NCI-H1436 treated with DMSO at 0.1 percent for 48 hours (cell line): ENCODE measurements around the gene CAPN10.

Experiments
- DNase-seq: peaks from one replicate; lab custom pipeline; 2025; lab: John Stamatoyannopoulos, UW

Gene CAPN10

DNA sequence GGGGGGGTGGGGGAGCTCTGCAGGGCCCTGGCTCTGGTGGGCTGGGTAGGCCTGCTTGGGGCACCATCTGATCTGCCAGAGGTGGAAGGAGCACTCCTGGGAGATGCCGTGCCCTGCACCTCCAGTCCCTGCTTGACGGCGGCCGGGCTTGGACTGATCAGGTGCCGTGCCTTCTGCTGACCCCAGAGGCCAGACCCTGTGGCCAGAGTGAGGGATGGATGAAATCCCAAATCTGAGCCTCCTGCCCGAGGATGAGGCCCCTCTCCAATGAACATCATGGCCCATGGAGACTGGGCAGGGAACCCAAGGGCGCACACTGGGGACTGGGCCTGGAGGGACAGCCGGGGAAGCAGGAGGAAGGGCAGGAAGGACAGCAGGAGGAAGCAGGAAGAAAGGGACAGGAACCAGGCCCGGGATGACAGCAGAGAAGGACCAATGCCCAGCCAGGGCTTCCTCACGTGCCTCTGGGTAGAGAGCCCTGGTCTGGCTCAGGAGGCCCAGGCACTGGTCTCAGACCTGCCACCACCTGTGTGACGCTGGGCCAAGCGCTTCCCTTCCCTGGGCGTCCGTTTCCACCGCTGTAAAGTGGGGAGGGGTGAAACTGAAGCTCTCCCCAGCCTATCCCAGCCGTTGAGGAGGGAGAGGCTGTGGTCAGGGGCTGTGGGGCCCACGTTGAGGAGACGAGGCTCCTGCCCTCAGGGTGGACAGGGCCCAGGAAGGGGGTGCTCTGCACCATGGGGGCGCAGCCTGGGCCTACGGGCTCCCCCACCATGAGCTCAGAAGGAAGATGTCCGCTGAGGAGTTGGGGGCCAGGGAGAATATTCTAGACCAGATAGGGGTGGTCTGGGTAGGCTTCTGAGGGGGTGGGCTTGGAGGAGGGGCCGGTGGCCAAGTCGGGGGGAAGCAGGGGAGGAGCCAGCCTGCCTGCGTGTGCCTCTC lies 37.7 kb downstream of the CAPN10 start:
- DNase-seq, result no peak

DNA sequence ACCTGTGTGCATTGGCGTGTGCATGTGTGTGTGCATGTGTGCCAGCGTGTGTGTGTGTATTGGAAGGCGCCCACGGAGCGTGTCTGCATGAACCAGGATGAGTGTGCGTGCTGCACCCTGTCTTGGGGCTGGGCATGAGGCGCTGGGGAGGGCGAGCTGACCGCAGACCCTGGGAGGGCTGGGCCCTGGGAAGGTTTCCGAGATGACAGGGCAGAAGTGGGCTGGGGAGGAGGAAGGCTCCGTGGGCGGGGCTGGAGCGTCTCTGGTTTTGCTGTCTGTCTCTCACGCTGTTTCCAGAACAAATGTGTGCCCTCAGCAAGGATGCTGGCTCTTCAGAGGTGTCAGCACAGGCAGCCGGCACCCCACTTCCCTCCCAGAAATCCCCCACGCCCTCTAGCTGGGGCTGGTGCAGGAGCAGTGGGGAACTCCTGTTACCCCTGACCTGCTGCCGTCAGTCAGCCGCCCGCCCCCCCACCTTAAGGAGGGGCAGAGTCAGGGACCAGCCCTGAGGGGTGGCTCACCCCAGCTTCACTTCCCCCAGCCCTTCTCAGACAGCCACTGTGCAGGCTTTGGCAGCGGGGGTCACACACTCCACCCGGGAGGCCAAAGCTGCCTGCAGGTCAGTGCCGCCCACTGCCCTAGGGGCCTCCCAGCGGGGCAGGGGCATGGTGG lies 38.6 kb downstream of the CAPN10 start, which contains the start of gene GPR35:
TSS of gene GPR35 (plus strand) at position 531 of the 672 bp plus-strand sequence. CDS start 4,473 bp downstream, outside the sequence.
- DNase-seq, result no peak

DNA sequence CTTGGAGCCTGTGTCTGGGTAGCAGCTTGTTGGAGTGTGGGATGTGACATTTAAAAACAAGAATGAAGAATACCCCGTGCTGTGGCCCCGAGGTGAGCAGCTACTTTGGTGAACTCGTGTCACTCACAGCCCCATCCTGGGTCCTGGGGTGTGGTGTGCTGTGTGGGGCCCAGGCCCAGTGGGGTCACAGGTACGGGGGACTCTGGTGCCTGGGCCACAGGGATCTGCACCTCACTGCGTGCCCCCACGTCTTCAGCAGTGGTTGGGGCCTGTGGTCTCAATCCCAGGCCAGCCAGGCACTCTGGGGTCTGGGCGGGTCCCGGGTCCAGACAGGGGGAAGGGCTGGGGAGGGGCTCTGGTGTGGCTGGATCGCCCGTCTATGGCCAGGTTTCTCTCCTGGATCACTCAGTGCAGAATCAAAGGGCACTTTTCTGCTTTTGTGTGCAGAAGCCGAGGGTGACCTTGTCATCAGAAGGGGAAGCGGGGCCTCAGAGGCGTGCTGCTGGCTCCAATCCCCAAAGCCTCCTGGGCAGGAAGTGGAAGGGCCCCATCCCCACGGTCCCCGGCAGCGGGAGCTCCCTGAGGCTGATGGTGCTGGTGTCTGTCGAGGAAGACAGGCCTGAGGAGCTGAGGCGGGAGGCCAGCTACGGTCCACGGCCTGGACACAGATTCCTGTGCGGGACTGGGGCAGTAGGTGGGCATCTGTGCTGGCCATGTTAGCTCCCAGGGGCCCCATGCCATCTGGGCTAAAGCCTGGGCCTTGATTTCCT lies 40.2 kb downstream of the CAPN10 start:
- DNase-seq, result no peak

DNA sequence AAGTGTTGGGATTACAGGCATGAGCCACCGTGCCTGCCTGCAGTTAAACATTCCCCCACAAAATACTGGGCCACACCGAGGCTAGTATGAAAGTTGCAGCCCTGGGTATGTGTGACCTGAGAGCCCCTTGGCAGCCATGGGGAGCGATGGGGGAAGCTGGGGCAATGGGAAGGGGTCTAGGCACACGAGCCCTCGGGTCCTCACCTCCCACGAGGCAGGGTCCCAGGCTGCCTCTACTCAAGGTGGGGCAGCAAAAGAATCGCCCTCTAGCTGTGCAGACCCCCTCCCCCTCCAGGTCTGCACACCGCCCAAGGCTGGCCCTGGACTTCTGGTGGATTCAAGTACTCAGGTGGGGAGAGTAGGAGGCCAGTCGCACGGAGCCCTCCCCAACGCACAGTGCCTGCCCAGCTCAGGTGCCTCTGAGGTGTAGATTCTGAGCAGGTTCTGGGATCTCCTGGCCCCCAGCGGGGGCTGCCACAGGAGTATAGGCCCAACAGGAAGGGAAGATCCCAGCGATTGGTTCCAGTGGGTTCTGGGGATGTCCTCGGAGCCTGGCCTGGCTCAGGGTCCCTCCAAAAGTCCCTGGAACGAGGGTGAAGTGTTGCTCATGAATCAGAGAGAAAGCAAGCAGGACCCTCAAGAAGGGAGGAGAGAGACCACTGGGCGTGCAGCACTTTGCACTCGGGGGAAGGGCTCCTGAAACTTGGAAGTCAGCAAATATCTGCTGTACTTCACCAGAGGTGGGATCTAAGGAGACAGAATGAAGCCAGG lies 41.4 kb downstream of the CAPN10 start:
- no peak for DNase-seq

DNA sequence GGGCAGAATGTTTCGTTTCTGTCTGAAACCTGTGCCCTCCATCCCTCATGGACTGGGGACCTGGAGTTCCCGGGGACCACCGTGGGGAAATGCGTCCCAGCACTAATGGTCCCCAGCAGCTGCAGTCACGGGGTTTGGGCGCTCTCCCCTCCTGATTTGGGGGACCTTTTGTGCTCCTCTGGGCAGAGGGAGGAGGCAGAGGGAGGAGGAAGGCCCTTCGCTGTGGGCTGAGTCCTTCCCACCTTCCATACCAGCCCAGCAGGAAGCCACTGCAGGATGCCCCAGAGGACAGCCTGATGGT lies 41.9 kb downstream of the CAPN10 start:
- no peak for DNase-seq

DNA sequence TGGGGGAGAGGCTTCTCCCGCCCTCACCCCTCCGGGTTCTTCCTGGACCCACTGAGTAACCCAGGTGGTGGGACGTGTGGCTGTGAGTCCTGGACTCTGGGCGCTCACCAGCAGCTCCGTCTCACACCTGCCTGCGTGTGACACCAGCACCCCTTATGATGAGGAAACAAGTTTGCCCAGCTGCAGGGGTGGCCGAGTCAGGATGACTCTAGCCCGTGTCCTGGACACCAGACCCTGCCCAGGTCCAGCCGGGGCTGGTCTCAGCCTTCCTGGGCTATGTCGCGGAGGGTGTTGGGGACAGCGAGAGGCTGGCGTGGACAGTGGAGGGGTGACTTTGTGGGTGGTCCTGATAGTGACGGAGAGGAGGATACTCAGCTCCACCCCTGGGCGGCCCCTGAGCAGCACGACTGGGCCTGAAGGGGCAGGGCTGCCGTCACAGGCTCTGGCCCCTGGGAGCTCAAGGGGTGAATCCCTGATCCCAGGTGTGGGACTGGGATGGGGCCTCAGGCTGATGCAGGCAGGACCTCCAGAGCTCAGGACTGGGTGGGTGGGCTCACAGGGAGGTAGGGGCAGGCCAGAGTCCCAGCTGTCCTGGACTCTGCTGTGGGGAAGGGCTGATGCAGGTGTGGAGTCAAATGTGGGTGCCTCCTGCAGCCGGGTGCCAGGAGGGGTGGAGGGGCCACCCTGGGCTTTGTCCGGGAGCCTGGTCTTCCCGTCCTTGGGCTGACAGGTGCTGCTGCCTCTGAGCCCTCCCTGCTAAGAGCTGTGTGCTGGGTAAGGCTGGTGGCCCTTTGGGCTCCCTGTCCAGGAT lies 42.5 kb downstream of the CAPN10 start:
- DNase-seq, result no peak

DNA sequence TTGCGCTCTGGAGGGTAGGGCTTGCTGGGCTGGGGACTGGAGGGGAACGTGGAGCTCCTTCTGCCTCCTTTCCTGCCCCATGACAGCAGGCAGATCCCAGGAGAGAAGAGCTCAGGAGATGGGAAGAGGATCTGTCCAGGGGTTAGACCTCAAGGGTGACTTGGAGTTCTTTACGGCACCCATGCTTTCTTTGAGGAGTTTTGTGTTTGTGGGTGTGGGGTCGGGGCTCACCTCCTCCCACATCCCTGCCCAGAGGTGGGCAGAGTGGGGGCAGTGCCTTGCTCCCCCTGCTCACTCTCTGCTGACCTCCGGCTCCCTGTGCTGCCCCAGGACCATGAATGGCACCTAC lies 43.1 kb downstream of the CAPN10 start:
- no peak for DNase-seq

DNA sequence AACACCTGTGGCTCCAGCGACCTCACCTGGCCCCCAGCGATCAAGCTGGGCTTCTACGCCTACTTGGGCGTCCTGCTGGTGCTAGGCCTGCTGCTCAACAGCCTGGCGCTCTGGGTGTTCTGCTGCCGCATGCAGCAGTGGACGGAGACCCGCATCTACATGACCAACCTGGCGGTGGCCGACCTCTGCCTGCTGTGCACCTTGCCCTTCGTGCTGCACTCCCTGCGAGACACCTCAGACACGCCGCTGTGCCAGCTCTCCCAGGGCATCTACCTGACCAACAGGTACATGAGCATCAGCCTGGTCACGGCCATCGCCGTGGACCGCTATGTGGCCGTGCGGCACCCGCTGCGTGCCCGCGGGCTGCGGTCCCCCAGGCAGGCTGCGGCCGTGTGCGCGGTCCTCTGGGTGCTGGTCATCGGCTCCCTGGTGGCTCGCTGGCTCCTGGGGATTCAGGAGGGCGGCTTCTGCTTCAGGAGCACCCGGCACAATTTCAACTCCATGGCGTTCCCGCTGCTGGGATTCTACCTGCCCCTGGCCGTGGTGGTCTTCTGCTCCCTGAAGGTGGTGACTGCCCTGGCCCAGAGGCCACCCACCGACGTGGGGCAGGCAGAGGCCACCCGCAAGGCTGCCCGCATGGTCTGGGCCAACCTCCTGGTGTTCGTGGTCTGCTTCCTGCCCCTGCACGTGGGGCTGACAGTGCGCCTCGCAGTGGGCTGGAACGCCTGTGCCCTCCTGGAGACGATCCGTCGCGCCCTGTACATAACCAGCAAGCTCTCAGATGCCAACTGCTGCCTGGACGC lies 43.6 kb downstream of the CAPN10 start:
- no peak for DNase-seq

DNA sequence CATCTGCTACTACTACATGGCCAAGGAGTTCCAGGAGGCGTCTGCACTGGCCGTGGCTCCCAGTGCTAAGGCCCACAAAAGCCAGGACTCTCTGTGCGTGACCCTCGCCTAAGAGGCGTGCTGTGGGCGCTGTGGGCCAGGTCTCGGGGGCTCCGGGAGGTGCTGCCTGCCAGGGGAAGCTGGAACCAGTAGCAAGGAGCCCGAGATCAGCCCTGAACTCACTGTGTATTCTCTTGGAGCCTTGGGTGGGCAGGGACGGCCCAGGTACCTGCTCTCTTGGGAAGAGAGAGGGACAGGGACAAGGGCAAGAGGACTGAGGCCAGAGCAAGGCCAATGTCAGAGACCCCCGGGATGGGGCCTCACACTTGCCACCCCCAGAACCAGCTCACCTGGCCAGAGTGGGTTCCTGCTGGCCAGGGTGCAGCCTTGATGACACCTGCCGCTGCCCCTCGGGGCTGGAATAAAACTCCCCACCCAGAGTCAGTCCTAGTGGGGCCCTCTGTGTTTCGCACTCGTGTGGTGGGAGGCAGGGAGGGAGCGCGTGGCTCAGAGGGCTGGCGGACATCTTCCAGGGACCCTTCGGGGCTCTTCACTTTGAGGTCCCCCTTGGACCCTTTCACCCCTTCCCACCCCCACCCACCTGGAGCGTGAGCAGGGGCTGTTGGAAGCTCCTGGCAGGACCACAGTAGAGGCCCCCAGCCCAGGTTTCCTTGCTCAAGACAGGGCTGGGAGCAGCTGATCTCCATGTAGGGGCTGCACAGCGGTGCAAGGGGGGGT lies 44.4 kb downstream of the CAPN10 start:
- no peak for DNase-seq

DNA sequence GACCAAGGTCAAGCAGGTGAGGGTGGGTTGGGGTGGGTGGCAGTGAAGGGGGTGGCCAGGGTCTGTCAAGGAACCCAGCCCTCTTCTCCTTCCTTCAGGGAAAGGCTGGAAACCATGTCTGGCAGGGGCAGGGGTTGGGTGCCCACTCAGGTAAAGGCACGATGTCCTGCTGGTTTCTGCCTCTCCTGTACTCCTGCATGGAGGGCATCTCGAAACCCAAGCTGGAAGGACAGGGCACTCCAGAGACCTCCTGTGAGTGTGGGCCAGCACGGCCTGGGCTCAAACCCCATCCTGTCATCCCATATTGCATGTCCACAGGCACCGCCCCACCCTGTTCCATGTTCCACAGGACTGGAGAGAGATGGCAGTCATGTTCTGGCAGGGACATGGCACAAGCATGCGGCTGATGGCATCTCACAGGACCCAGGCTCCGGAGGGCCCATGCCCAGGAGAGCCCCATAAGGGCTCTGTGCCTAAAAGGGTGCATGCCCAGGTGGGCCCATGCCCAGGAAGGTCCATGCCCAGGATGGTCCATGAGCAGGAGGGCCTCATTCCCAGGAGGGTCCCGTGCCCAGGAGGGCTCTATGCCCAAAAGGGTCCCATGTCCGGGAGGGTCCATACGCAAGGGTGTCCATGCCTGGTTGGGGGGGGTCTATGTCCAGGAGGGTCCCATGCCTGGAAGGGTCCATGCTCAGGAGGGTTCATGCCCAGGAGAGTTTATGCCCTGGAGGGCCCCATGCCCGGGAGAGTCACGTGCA lies 45.2 kb downstream of the CAPN10 start:
- no peak for DNase-seq

DNA sequence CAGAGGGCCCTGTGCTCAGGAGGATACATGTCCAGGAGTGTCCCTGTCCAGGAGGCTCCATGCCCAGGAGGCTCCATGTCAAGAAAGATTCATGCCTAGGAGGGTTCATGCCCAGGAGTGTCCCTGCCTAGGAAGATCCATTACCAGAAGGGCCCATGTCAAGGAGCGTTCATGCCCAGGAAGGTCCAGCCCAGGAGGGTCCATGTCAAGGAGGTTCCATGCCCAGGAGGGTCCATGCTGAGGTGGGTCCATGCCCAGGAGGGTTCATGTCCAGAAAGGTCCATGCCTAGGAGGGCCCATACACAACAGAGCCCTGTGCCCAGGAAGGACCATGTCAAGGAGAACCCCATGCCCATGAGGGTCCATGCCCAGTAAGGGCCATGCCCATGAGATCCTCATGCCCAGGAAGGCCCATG lies 45.8 kb downstream of the CAPN10 start:
- DNase-seq, result no peak

DNA sequence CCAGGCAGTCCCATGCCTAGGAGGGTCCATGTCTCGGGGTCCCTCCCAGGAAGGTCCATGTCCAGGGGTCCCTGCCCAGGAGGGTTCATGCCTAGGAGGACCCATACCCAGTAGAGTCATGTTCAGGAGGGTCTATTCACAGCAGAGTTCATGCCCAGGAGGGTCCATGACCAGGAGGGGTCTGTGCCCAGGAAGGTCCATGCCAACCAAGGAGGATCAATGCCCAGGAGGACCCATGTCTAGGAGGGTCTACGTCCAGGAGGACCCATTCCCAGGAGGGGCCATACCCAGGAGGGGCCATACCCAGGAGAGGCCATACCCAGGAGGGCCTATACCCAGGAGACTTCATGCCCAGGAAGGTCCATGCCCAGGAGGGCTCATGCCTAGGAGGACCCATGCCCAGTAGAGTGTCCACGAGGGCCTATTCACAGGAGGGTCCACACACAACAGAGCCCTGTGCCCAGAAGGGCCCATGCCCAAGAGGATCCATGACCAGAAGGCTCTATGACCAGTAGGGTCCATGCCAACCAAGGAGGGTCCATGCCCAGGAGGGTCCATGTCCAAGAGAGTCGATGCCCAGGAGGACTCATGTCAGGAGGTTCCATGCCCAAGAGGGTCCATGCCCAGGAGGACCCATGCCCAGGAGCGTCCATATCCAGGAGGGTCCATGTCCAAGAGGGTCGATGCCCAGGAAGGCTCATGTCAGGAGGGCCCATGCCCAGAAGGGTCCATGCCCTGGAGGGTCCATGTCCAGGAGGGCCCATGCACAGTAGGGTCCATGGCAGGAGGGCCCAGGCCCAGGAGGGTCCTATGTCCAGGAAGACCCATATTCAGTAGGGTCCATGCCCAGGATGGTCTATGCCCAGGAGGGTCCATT lies 48.8 kb downstream of the CAPN10 start:
- DNase-seq, result no peak

DNA sequence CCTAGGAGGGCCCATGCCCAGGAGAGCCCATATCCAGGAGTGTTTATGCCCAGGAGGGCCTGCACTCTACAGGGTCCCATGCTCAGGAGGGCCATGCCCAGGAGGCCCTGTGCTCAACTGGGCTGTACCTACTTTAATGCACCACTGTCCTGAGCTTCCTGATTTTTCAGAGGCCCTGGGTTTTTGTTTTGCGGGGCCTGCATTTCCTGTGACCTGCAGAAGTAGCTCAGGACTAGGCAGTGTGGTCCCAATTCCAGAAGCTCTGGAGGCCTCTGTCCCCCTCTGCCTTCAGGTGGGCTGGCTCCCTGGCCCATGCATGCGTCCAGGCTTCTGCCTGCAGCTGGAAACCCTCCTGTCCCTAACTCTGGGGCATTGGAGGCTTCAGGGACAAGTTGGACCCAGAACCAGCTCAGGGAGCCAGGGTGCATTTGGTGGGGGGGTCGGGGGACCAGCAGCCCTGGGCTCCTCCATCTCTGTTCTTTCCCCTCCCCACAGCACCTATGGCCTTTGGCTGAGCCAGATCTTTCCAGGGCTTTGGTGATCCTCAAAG lies 49.5 kb downstream of the CAPN10 start:
- DNase-seq, result no peak

DNA sequence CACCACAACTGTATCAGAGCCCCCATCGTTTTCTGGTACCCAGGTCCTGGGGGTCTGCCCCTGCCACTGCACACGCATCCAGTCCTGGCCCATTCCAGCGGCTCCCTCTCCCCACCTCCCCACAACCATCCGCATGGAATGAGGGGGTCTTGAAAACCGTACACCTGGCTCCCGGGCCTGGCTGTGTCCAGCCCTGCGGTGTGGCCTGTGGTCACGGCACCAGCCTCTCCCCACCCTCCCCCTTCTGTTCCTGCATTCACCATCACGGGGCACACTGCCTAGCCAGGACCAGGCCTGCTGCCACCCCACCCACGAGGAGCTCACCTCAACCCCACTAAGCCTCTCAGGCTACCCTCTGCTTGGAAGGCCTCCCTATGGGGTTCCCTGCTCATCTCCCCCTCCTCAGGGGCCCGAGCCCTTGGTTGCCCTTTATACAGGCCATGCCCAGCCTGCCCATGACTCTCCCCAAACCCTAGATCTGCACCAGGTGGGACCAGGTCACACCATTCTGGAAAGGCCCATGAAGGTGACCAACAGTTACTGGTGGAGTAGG lies 50.1 kb downstream of the CAPN10 start:
- DNase-seq, result no peak

DNA sequence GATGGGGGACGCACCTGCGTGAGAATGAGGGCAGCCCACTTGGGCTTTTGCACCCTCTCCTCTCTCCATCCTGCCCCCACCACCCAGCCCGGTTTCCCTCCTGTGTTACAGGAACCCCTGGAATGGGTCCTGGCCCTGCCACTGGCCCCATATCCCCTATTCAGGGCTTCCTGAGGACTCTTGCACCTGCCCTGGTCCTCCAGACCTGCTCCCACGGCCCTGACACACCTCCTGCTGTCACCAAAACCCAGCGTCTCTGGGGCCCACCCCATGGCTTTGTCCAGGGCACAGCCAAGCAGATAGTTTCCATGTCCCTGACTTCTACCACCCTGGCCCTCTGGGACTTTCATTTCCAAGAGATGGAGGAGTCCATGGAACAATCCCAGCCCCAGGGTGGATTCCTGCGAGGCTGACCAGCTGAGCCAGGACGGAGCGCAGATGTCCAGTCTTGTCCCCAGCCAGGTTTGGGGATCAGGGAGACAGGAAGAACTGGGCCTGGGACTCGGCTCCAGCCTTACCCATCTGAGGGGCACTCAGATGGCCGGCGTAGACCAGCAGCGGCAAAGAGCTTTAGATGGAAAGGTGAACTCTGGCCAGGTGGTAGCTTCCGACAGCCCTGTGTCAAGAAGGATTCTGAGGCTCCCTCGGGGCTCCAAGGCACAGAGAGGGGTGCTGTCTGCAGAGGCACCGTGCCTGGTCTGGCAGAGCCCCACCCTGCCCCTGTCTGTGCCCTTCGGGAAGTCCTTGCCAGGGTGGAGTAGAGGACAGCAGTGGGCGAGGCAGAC lies 50.8 kb downstream of the CAPN10 start:
- no peak for DNase-seq

DNA sequence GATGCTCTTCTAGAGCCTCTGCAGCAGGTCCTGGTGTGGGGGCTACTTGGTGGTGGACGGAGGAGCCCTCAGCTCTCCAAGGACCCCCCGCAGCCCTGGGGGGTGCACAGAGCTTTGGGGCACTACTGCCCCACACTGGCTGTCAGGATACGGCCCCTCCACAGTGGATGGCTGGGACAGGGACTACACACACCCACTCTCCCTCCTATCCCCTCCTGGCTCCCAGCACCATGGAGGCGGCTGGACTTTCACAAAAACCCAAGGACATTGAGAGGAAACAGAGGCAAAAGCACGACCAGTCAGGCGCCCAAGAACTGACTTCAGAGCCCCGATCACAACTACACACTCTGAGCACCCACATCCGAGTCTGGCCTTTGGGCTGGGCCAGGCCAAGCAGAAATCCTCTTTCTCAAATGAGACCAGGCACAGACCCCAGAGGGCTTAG lies 51.4 kb downstream of the CAPN10 start:
- DNase-seq, result no peak
